Tibial nerve (tissue), 3 donors: ENCODE results near the gene MAP3K1.

ENCODE experiments used
- POLR2A ChIP-seq, 2 donors: fragments of 450-650 bp; IDR thresholded peaks; one replicate each; pipeline ENCODE4 v1.6.1; 2017; ENCODE audit warnings: antibody characterized with exemption in 2 of 2, mild to moderate bottlenecking in 2 of 2, moderate library complexity in 2 of 2
- TF ChIP-seq, protein P1 (sequence below), 5 experiments: fragments of 200-600 bp in 3 of 5; fragments of 450-650 bp in 2 of 5; sonication (generic) in 3 of 5; IDR thresholded peaks; one replicate each; pipeline ENCODE4 v1.5.1; 2016 to 2019; ENCODE audit warnings: antibody characterized with exemption in 5 of 5, mild to moderate bottlenecking in 3 of 5, moderate library complexity in 2 of 5

GRCh38 chr5:56900858-56901578, 85.7 kb downstream of the MAP3K1 start:
- no peak for TF ChIP-seq POLR2A (IDR thresholded peaks at IDR 0.05)
- TF ChIP-seq, protein P1, sequence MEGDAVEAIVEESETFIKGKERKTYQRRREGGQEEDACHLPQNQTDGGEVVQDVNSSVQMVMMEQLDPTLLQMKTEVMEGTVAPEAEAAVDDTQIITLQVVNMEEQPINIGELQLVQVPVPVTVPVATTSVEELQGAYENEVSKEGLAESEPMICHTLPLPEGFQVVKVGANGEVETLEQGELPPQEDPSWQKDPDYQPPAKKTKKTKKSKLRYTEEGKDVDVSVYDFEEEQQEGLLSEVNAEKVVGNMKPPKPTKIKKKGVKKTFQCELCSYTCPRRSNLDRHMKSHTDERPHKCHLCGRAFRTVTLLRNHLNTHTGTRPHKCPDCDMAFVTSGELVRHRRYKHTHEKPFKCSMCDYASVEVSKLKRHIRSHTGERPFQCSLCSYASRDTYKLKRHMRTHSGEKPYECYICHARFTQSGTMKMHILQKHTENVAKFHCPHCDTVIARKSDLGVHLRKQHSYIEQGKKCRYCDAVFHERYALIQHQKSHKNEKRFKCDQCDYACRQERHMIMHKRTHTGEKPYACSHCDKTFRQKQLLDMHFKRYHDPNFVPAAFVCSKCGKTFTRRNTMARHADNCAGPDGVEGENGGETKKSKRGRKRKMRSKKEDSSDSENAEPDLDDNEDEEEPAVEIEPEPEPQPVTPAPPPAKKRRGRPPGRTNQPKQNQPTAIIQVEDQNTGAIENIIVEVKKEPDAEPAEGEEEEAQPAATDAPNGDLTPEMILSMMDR (IDR thresholded peaks at IDR 0.05) = peak; percentile 61 to 76 (median 68)
